Lung (tissue), 12 donors: ENCODE data around the gene FBXL16. TPM values are rescaled to one million over a fixed set of nuclear protein-coding genes. Genes with fewer than 3 reads are reported as not detected.

Experiments used
- ATAC-seq: fragments of 200-7000 bp; cut with Tn5 transposase; one replicate; pipeline ENCODE4 v1.9.1; 2020; ENCODE audit warnings: moderate number of reproducible peaks; ENCODE audit not compliant: insufficient read depth, low FRiP score
- DNase-seq, 3 donors: peaks; one replicate each; pipeline ENCODE4 v3.0.0-alpha.2; 2013 to 2017
- H3K27ac ChIP-seq, 2 donors: one replicate each; pipeline ENCODE4 v1.5.1; 2013; ENCODE audit warnings: mild to moderate bottlenecking in 2 of 2, moderate library complexity in 2 of 2, control low read depth in 1 of 2, inconsistent platforms in 1 of 2, low read depth in 1 of 2, low read length in 1 of 2
- H3K27me3 ChIP-seq, 3 donors: one replicate each; pipeline ENCODE4 v1.5.1; 2013; ENCODE audit warnings: low read length in 2 of 3; ENCODE audit not compliant: control insufficient read depth in 3 of 3, insufficient read depth in 3 of 3
- H3K36me3 ChIP-seq, 4 donors: one replicate each; pipeline ENCODE4 v1.5.1; 2013; ENCODE audit warnings: low read length in 4 of 4, mild to moderate bottlenecking in 1 of 4, moderate library complexity in 1 of 4; ENCODE audit not compliant: control insufficient read depth in 4 of 4, insufficient read depth in 4 of 4
- H3K4me1 ChIP-seq, 5 donors: one replicate each; pipeline ENCODE4 v1.5.1; 2013; ENCODE audit warnings: low read length in 5 of 5, mild to moderate bottlenecking in 2 of 5, moderate library complexity in 1 of 5; ENCODE audit not compliant: control insufficient read depth in 5 of 5, insufficient read depth in 5 of 5
- H3K4me3 ChIP-seq: one replicate; pipeline ENCODE4 v1.5.1; 2013; ENCODE audit warnings: mild to moderate bottlenecking, control low read depth, moderate library complexity
- H3K9ac ChIP-seq, 2 donors: one replicate each; pipeline ENCODE4 v1.5.1; 2013; ENCODE audit warnings: low read length in 2 of 2, control low read depth in 1 of 2; ENCODE audit not compliant: insufficient read depth in 1 of 2
- H3K9me3 ChIP-seq, 4 donors: one replicate each; pipeline ENCODE4 v1.5.1; 2013; ENCODE audit warnings: low read length in 3 of 4, mild to moderate bottlenecking in 1 of 4, moderate library complexity in 1 of 4; ENCODE audit not compliant: control insufficient read depth in 4 of 4, insufficient read depth in 3 of 4
- WGBS, 2 donors: extraction: QIAGEN DNeasy Blood & Tissue Kit; methylation state at CpG; one replicate each; pipeline ENCODE4 v1.1.7; 2013; 5-methylcytosine and 5-hydroxymethylcytosine counted together
- polyA plus RNA-seq, 2 donors: library from polyadenylated mRNA; stranded (reverse); fragments of 200-250 nt; gene quantifications; one replicate each; pipeline ENCODE4 v1.2.1, GENCODE V29; 2013
- total RNA-seq, 2 donors: library from RNA; depleted of rRNA in 1 of 2; stranded (reverse); fragments of >200 nt in 1 of 2; gene quantifications; one replicate each; pipeline ENCODE4 v1.2.1, GENCODE V29; 2014 to 2021
- TF ChIP-seq, protein P1 (sequence below): IDR thresholded peaks from 2 replicates; pipeline ENCODE4 v1.5.1; 2012; ENCODE audit warnings: mild to moderate bottlenecking; ENCODE audit errors: control extremely low read depth, extremely low read depth
- donor health status: control.
- donor health status: control.
- donor health status: Bipolar disorder and iron deficiency.
- donor health status: healthy.
- donor health status: DM: yes; HTN: yes; CAD: no.

The FBXL16 gene
- total and polyA plus RNA-seq, 4 donors: 0.14 to 7.4 (median 2.9) TPM

DNA sequence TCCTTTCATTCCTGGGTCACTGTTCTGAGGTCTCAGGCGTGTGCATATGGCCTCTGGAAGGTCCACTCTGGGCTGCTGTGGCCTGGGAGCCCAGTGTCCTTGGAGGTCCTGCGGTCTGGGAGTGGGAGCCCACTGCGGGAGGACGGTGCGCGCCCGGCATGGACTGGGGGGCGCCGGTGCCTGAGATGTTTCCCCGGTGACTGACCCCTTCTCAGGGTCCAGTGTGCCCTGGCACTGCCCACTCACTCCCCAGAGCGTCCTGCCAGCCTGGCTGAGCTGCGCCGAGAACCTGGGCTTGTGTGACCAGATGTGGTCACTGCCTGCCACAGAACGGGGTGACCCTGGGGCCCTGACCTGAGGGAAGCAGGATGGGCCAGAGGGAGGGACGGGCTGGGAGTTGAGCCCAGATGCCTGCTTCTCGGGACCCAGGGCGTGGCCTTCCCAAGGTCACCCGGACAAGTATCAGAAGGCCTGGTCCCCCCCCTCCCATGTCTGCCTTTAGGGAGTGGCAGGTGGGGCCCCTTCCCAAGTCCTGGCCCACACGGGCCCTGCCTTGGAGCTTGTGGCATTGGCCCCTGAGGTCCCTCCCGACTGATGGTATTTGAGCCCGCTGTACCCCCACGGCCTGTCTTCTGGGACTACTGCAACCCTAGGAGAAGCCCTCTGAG is 31.3 kb downstream of the FBXL16 start:
- DNase-seq (no peak), ATAC-seq (no peak)
- H3K4me3 ChIP-seq: no peak overlapping the region
- peaks cover 0 to 17% (median 9%) of the 10 kb centered on the region in 5 donors for H3K4me1 ChIP-seq
- no peaks in the 10 kb centered on the region for H3K27me3 ChIP-seq
- no peak overlapping the region for H3K27ac ChIP-seq
- peaks cover 0 to 4% (median 0%) of the 10 kb centered on the region in 4 donors for H3K9me3 ChIP-seq
- H3K36me3 ChIP-seq: peaks cover 2 to 46% (median 19%) of the 10 kb centered on the region in 4 donors
- TF ChIP-seq, protein P1, sequence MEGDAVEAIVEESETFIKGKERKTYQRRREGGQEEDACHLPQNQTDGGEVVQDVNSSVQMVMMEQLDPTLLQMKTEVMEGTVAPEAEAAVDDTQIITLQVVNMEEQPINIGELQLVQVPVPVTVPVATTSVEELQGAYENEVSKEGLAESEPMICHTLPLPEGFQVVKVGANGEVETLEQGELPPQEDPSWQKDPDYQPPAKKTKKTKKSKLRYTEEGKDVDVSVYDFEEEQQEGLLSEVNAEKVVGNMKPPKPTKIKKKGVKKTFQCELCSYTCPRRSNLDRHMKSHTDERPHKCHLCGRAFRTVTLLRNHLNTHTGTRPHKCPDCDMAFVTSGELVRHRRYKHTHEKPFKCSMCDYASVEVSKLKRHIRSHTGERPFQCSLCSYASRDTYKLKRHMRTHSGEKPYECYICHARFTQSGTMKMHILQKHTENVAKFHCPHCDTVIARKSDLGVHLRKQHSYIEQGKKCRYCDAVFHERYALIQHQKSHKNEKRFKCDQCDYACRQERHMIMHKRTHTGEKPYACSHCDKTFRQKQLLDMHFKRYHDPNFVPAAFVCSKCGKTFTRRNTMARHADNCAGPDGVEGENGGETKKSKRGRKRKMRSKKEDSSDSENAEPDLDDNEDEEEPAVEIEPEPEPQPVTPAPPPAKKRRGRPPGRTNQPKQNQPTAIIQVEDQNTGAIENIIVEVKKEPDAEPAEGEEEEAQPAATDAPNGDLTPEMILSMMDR: no peak
- H3K9ac ChIP-seq: no peak overlapping the region
- WGBS, 2 donors: 81 to 88% methylated on average over 22 of the region's 22 CpGs

DNA sequence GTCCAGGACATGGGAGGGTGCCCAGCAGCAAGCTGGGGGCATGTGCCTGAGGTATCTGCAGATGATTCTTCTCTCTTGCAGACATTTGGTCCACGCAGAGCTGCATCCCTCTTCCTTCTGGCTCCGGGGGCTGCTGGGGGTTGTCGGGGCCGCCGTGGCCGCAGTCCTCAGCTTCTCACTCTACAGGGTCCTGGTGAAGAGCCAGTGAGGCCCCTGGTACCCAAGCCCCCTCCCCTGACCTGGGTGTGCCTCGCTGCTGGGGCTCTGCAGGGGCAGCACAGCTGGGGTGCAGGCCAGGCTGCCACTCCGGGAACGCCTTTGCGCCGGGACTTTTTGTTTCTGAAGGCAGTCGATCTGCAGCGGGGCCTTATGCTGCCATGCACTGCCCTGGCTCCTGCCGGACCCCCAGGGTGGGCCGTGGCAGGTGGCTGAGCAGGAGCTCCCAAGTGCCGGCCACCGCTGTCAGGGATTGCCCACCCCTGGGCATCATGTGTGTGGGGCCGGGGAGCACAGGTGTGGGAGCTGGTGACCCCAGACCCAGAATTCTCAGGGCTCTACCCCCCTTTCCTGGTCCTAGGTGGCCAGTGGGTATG is 32.1 kb downstream of the FBXL16 start:
- DNase-seq (no peak), ATAC-seq (no peak)
- Histone ChIP-seq H3K4me1 (peaks cover 0 to 21% (median 4%) of the 10 kb centered on the region in 5 donors), H3K27me3 (no peaks in the 10 kb centered on the region), H3K4me3 (no peak overlapping the region), H3K36me3 (peaks cover 2 to 46% (median 19%) of the 10 kb centered on the region in 4 donors), H3K27ac (no peak overlapping the region), H3K9ac (no peak overlapping the region), H3K9me3 (peaks cover 0 to 4% (median 0%) of the 10 kb centered on the region in 4 donors)
- TF ChIP-seq, protein P1: no peak
- WGBS, 2 donors: 93 to 96% methylated on average over 17 to 18 of the region's 18 CpGs

DNA sequence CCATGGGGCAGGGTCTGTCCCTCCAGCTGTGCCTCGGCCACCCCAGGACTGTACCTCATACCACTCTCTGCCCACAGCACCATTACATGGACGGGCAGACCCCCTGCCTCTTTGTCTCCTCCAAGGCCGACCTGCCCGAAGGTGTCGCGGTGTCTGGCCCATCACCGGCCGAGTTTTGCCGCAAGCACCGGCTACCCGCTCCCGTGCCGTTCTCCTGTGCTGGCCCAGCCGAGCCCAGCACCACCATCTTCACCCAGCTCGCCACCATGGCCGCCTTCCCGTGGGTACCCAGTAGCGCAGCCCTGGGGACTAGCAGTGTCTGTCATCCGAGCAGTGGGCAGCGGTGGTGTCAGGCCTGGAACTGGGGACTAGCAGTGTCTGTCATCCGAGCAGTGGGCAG is 32.8 kb downstream of the FBXL16 start:
- DNase-seq (no peak), ATAC-seq (no peak)
- peaks cover 2 to 46% (median 19%) of the 10 kb centered on the region in 4 donors for H3K36me3 ChIP-seq
- TF ChIP-seq, protein P1: no peak
- peaks cover 0 to 4% (median 0%) of the 10 kb centered on the region in 4 donors for H3K9me3 ChIP-seq
- WGBS, 2 donors: 92 to 96% methylated on average over 21 of the region's 21 CpGs
- H3K27ac ChIP-seq: no peak overlapping the region
- no peaks in the 10 kb centered on the region for H3K27me3 ChIP-seq
- peaks cover 0 to 21% (median 4%) of the 10 kb centered on the region in 5 donors for H3K4me1 ChIP-seq
- H3K4me3 ChIP-seq: no peak overlapping the region
- no peak overlapping the region for H3K9ac ChIP-seq
